GM23338 (cell line): ENCODE data around the gene SPECC1. TPM values are rescaled to one million over a fixed set of nuclear protein-coding genes. Genes with fewer than 3 reads are reported as not detected.

Experiments
- CREB1 ChIP-seq: fragments of 250-450 bp; sonication (Bioruptor Pico); IDR thresholded peaks from 2 replicates; pipeline ENCODE4 v1.5.0; 2020; ENCODE audit warnings: low read depth, mild to moderate bottlenecking, moderate library complexity
- ETS1 ChIP-seq: IDR thresholded peaks from 2 replicates; pipeline ENCODE4 v1.6.1; 2016; ENCODE audit warnings: antibody characterized with exemption
- EZH2 ChIP-seq: fragments of 200-600 bp; sonication (generic); IDR thresholded peaks from one replicate; pipeline ENCODE4 v1.8.0; 2017; ENCODE audit warnings: antibody characterized with exemption, mild to moderate bottlenecking, low read depth; ENCODE audit not compliant: unreplicated experiment
- EZH2phosphoT487 ChIP-seq: fragments of 200-600 bp; sonication (generic); IDR thresholded peaks from one replicate; pipeline ENCODE4 v1.8.1; 2018; ENCODE audit warnings: antibody characterized with exemption; ENCODE audit not compliant: unreplicated experiment
- JUNB ChIP-seq: IDR thresholded peaks from one replicate; pipeline ENCODE4 v1.6.1; 2016; ENCODE audit warnings: antibody characterized with exemption; ENCODE audit not compliant: unreplicated experiment
- POLR2AphosphoS5 ChIP-seq: IDR thresholded peaks from 2 replicates; pipeline ENCODE4 v1.6.1; 2016; ENCODE audit warnings: antibody characterized with exemption, low read depth
- STAT1 ChIP-seq: IDR thresholded peaks from one replicate; pipeline ENCODE4 v1.6.1; 2016; ENCODE audit warnings: antibody characterized with exemption; ENCODE audit not compliant: unreplicated experiment
- ZNF114 ChIP-seq: fragments of 250-450 bp; sonication (Bioruptor Pico); IDR thresholded peaks from 2 replicates; pipeline ENCODE4 v1.5.0; 2020; ENCODE audit warnings: mild to moderate bottlenecking, moderate library complexity
- ZNF331 ChIP-seq: fragments of 250-450 bp; sonication (Bioruptor Pico); IDR thresholded peaks from 2 replicates; pipeline ENCODE4 v1.5.0; 2020; ENCODE audit warnings: low read depth, mild to moderate bottlenecking, moderate library complexity
- polyA plus RNA-seq: library from polyadenylated mRNA; unstranded; fragments of >200 nt; fragmentation: Nextera tagmentation; extraction: Ambion mirVana; gene quantifications from 2 replicates; pipeline ENCODE4 v1.2.1, GENCODE V29; 2016
- total RNA-seq: library from RNA; depleted of rRNA; stranded (reverse); fragments of >200 nt; shearing (Covaris generic); gene quantifications from 2 replicates; pipeline ENCODE4 v1.2.3, GENCODE V29; 2014
- TF ChIP-seq, protein P1 (sequence below): fragments of 250-450 bp; sonication (Bioruptor Pico); IDR thresholded peaks from 2 replicates; pipeline ENCODE4 v1.5.0; 2020; ENCODE audit warnings: mild to moderate bottlenecking, moderate library complexity
- TF ChIP-seq, protein P2 (sequence below), 2 experiments: fragments of 200-600 bp in 1 of 2; sonication (generic) in 1 of 2; conservative IDR thresholded peaks; 2 replicates each; pipeline versions ENCODE4 v1.5.1 to v1.6.1; 2016 to 2017; ENCODE audit warnings: antibody characterized with exemption in 2 of 2, low read depth in 2 of 2, mild to moderate bottlenecking in 2 of 2, moderate library complexity in 1 of 2

SPECC1 gene
- total and polyA plus RNA-seq, 2 experiments from 2014 or later, result 42.6 to 101 TPM

DNA sequence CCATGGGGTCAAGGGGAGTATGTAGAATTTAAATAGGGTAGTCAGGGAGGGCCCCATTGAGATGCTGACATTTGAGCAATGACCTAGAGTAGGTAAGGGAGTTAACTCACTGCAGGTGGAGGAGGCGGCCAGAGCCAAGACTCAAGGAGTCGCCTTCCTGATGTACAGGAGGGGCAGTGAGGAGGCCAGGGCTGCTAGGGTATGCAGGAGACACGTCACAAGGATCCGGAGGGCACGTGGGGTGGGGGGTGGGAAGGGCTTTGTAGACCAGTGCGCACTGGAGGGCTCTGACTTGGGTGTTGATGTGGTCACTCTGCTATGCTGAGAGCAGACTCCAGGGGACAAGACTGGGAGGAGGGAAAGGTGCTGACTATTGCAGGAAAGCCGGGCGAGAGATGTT is 37.5 kb downstream of the SPECC1 start (continued):
- TF ChIP-seq, protein P1, sequence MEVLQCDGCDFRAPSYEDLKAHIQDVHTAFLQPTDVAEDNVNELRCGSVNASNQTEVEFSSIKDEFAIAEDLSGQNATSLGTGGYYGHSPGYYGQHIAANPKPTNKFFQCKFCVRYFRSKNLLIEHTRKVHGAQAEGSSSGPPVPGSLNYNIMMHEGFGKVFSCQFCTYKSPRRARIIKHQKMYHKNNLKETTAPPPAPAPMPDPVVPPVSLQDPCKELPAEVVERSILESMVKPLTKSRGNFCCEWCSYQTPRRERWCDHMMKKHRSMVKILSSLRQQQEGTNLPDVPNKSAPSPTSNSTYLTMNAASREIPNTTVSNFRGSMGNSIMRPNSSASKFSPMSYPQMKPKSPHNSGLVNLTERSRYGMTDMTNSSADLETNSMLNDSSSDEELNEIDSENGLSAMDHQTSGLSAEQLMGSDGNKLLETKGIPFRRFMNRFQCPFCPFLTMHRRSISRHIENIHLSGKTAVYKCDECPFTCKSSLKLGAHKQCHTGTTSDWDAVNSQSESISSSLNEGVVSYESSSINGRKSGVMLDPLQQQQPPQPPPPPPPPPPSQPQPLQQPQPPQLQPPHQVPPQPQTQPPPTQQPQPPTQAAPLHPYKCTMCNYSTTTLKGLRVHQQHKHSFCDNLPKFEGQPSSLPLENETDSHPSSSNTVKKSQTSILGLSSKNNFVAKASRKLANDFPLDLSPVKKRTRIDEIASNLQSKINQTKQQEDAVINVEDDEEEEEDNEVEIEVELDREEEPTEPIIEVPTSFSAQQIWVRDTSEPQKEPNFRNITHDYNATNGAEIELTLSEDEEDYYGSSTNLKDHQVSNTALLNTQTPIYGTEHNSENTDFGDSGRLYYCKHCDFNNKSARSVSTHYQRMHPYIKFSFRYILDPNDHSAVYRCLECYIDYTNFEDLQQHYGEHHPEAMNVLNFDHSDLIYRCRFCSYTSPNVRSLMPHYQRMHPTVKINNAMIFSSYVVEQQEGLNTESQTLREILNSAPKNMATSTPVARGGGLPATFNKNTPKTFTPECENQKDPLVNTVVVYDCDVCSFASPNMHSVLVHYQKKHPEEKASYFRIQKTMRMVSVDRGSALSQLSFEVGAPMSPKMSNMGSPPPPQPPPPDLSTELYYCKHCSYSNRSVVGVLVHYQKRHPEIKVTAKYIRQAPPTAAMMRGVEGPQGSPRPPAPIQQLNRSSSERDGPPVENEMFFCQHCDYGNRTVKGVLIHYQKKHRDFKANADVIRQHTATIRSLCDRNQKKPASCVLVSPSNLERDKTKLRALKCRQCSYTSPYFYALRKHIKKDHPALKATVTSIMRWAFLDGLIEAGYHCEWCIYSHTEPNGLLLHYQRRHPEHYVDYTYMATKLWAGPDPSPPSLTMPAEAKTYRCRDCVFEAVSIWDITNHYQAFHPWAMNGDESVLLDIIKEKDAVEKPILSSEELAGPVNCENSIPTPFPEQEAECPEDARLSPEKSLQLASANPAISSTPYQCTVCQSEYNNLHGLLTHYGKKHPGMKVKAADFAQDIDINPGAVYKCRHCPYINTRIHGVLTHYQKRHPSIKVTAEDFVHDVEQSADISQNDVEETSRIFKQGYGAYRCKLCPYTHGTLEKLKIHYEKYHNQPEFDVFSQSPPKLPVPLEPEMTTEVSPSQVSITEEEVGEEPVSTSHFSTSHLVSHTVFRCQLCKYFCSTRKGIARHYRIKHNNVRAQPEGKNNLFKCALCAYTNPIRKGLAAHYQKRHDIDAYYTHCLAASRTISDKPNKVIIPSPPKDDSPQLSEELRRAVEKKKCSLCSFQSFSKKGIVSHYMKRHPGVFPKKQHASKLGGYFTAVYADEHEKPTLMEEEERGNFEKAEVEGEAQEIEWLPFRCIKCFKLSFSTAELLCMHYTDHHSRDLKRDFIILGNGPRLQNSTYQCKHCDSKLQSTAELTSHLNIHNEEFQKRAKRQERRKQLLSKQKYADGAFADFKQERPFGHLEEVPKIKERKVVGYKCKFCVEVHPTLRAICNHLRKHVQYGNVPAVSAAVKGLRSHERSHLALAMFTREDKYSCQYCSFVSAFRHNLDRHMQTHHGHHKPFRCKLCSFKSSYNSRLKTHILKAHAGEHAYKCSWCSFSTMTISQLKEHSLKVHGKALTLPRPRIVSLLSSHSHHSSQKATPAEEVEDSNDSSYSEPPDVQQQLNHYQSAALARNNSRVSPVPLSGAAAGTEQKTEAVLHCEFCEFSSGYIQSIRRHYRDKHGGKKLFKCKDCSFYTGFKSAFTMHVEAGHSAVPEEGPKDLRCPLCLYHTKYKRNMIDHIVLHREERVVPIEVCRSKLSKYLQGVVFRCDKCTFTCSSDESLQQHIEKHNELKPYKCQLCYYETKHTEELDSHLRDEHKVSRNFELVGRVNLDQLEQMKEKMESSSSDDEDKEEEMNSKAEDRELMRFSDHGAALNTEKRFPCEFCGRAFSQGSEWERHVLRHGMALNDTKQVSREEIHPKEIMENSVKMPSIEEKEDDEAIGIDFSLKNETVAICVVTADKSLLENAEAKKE (CRISPR knock-in tag), result no peak
- no peak for TF ChIP-seq POLR2AphosphoS5
- no peak for TF ChIP-seq EZH2
- no peak for TF ChIP-seq ETS1
- TF ChIP-seq CREB1, result no peak
- TF ChIP-seq STAT1, result no peak
- no peak for TF ChIP-seq EZH2phosphoT487
- TF ChIP-seq JUNB, result no peak
- no peak for TF ChIP-seq ZNF114 (CRISPR knock-in tag)
- TF ChIP-seq ZNF331, result no peak
- TF ChIP-seq, protein P2, sequence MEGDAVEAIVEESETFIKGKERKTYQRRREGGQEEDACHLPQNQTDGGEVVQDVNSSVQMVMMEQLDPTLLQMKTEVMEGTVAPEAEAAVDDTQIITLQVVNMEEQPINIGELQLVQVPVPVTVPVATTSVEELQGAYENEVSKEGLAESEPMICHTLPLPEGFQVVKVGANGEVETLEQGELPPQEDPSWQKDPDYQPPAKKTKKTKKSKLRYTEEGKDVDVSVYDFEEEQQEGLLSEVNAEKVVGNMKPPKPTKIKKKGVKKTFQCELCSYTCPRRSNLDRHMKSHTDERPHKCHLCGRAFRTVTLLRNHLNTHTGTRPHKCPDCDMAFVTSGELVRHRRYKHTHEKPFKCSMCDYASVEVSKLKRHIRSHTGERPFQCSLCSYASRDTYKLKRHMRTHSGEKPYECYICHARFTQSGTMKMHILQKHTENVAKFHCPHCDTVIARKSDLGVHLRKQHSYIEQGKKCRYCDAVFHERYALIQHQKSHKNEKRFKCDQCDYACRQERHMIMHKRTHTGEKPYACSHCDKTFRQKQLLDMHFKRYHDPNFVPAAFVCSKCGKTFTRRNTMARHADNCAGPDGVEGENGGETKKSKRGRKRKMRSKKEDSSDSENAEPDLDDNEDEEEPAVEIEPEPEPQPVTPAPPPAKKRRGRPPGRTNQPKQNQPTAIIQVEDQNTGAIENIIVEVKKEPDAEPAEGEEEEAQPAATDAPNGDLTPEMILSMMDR (conservative IDR thresholded peaks at IDR 0.05; ENCODE audit: low read depth in 2 of 2), result no peak
